ENCODE results near the gene B2M. TPM values are rescaled to one million over a fixed set of nuclear protein-coding genes. Genes with fewer than 3 reads are reported as not detected.
A peak's percentile ranks its signal among the peaks of the same experiment; 100 is the strongest.

B2M gene
- total and polyA plus RNA-seq, 10 of the 15 experiments (the other 5 are each of a cell fraction or from before 2014, with no cell fraction given) = 2,901 to 22,794 (median 8,374) TPM

- TF ChIP-seq USF1 (IDR thresholded peaks at IDR 0.05; ENCODE audit: borderline replicate concordance, extremely low read length, insufficient read depth, low read depth, low read length) = no peak
- no peak for TF ChIP-seq KDM1A (IDR thresholded peaks at IDR 0.05; ENCODE audit: borderline replicate concordance)
- no peak for TF ChIP-seq NBN (IDR thresholded peaks at IDR 0.05)
- no peak for TF ChIP-seq SREBF1 (IDR thresholded peaks at IDR 0.05; ENCODE audit: low read length)
- TF ChIP-seq POLR2AphosphoS5 (IDR thresholded peaks at IDR 0.05; ENCODE audit: low read length) = peak; percentile 56
- no peak for TF ChIP-seq SUZ12 (IDR thresholded peaks at IDR 0.05; ENCODE audit: unreplicated experiment)
- TF ChIP-seq PML (IDR thresholded peaks at IDR 0.05; ENCODE audit: low read length) = no peak
- no peak for TF ChIP-seq RAD21 (IDR thresholded peaks at IDR 0.05; ENCODE audit: insufficient read depth, low read depth, low read length)
- no peak for TF ChIP-seq RCOR1 (conservative IDR thresholded peaks at IDR 0.05; ENCODE audit: low read depth, low read length)
- TF ChIP-seq POLR2A (IDR thresholded peaks at IDR 0.05; ENCODE audit: low read depth, low read length) = peak; percentile 58
- no peak for TF ChIP-seq ATF2 (IDR thresholded peaks at IDR 0.05; ENCODE audit: low read length)
- no peak for TF ChIP-seq TBL1XR1 (IDR thresholded peaks at IDR 0.05; ENCODE audit: low read depth, low read length)
- TF ChIP-seq ZBTB4 (CRISPR knock-in tag; IDR thresholded peaks at IDR 0.05) = no peak
- TF ChIP-seq ZNF384 (IDR thresholded peaks at IDR 0.05; ENCODE audit: borderline replicate concordance, low read depth, low read length) = peak; percentile 53; the same call in 1 of the 2 replicates
- TF ChIP-seq RELB (IDR thresholded peaks at IDR 0.05; ENCODE audit: low read depth) = peak; percentile 57
- no peak for TF ChIP-seq FOXM1 (IDR thresholded peaks at IDR 0.05; ENCODE audit: low read depth, low read length)
- no peak for TF ChIP-seq PRDM15 (CRISPR knock-in tag; IDR thresholded peaks at IDR 0.05)
- no peak for TF ChIP-seq BHLHE40 (IDR thresholded peaks at IDR 0.05; ENCODE audit: borderline replicate concordance in 1 of 2, low read depth in 2 of 2, low read length in 1 of 2)
Observed at GRCh38 chr15:44727485-44728231, 16.3 kb downstream of the B2M start (continued).
